ENCODE results near the gene ZNF600. TPM values are rescaled to one million over a fixed set of nuclear protein-coding genes. Genes with fewer than 3 reads are reported as not detected.
"Not testable (repeated sequence)": the region's sequence is repeated elsewhere in the genome, so short reads cannot be mapped to it uniquely, and the experiment has no call there.

Gene ZNF600
- total RNA-seq, 1 experiment from 2014 or later, result 21.1 TPM

GRCh38 chr19:52825765-52826164 lies 39.2 kb upstream of the ZNF600 start:
- H3K9me3 ChIP-seq, result peaks cover 8% of the 10 kb centered on the region; the same call in 1 of the 2 replicates
- Mint-ChIP-seq H3K9me3 (ENCODE audit: unreplicated experiment) (peaks cover 13% of the 10 kb centered on the region), H3K27me3 (ENCODE audit: insufficient read depth, unreplicated experiment) (no peaks in the 10 kb centered on the region), H3K4me3 (ENCODE audit: unreplicated experiment) (no peak overlapping the region), H3K27ac (ENCODE audit: unreplicated experiment) (no peak overlapping the region), H3K36me3 (ENCODE audit: insufficient read depth, unreplicated experiment) (peaks cover 5% of the 10 kb centered on the region), H3K4me1 (ENCODE audit: low read depth, unreplicated experiment) (peaks cover 3% of the 10 kb centered on the region)
- H3K27me3 ChIP-seq (replicated peaks; ENCODE audit: control insufficient read depth, insufficient read depth, low read length), result no peaks in the 10 kb centered on the region
- H3K4me1 ChIP-seq, result no peaks in the 10 kb centered on the region
- POLR2A ChIA-PET, result no interaction called here
- intact Hi-C loops (cut with micrococcal nuclease; ENCODE audit: unreplicated experiment), result no loop called here
- H3K36me3 ChIP-seq (ENCODE audit: control insufficient read depth, insufficient read depth, low read length), result no peaks in the 10 kb centered on the region
- no TSS peak for BruUV-seq (replicated peaks)
- no peak for DNase-seq
- CTCF ChIA-PET, result no interaction called here
- no peak for TF ChIP-seq CTCF (IDR thresholded peaks at IDR 0.05; ENCODE audit: insufficient read depth in 1 of 2, low read depth in 1 of 2, low read length in 1 of 2, severe bottlenecking in 1 of 2, unreplicated experiment in 1 of 2)
- H3K4me3 ChIP-seq (ENCODE audit: low read depth, low read length), result no peak overlapping the region

- BruUV-seq (replicated peaks), result no TSS peak
- intact Hi-C loops (cut with micrococcal nuclease; ENCODE audit: unreplicated experiment), result no loop called here
- H3K27me3 Mint-ChIP-seq (ENCODE audit: insufficient read depth, unreplicated experiment), result no peaks in the 10 kb centered on the region
These were observed 37.1 kb upstream of the ZNF600 start for GRCh38 chr19:52823676-52824075.

GRCh38 chr19:52821204-52821960 lies 34.8 kb upstream of the ZNF600 start, which contains the start of gene ZNF28:
Gene ZNF28, minus strand, starts transcription at chr19:52821633. Its CDS starts 3,675 bp downstream, at chr19:52817958.
- H3K4me3 ChIP-seq (ENCODE audit: low read depth, low read length), result peak within 1 kb of the TSS; percentile 63
- intact Hi-C loops (cut with micrococcal nuclease; ENCODE audit: unreplicated experiment); BruUV-seq (replicated peaks); H3K4me1 ChIP-seq; H3K27me3 Mint-ChIP-seq (ENCODE audit: insufficient read depth, unreplicated experiment); CTCF ChIA-PET; H3K27me3 ChIP-seq (replicated peaks; ENCODE audit: control insufficient read depth, insufficient read depth, low read length); H3K9me3 ChIP-seq; H3K36me3 ChIP-seq (ENCODE audit: control insufficient read depth, insufficient read depth, low read length); POLR2A ChIA-PET: not testable (repeated sequence)
- Mint-ChIP-seq H3K9me3 (ENCODE audit: unreplicated experiment) (peaks cover 25% of the 10 kb centered on the region), H3K4me3 (ENCODE audit: unreplicated experiment) (peak within 1 kb of the TSS; percentile 84), H3K27ac (ENCODE audit: unreplicated experiment) (peak within 1 kb of the TSS; percentile 71), H3K4me1 (ENCODE audit: low read depth, unreplicated experiment) (peaks cover 11% of the 10 kb centered on the region), H3K36me3 (ENCODE audit: insufficient read depth, unreplicated experiment) (peaks cover 38% of the 10 kb centered on the region)
- DNase-seq, result peak; percentile 77 to 79

More at GRCh38 chr19:52823676-52824075, 37.1 kb upstream of the ZNF600 start:
- H3K27me3 ChIP-seq (replicated peaks; ENCODE audit: control insufficient read depth, insufficient read depth, low read length), result no peaks in the 10 kb centered on the region
- H3K36me3 ChIP-seq (ENCODE audit: control insufficient read depth, insufficient read depth, low read length), result no peaks in the 10 kb centered on the region
- Mint-ChIP-seq H3K27ac (ENCODE audit: unreplicated experiment) (no peak overlapping the region), H3K36me3 (ENCODE audit: insufficient read depth, unreplicated experiment) (peaks cover 15% of the 10 kb centered on the region), H3K9me3 (ENCODE audit: unreplicated experiment) (peaks cover 22% of the 10 kb centered on the region), H3K4me1 (ENCODE audit: low read depth, unreplicated experiment) (peaks cover 11% of the 10 kb centered on the region), H3K4me3 (ENCODE audit: unreplicated experiment) (no peak overlapping the region)
- no peaks in the 10 kb centered on the region; the same call in 1 of the 2 replicates for H3K4me1 ChIP-seq
- H3K9me3 ChIP-seq, result peaks cover 8% of the 10 kb centered on the region; the same call in 1 of the 2 replicates
- no peak for TF ChIP-seq CTCF (IDR thresholded peaks at IDR 0.05; ENCODE audit: insufficient read depth in 1 of 2, low read depth in 1 of 2, low read length in 1 of 2, severe bottlenecking in 1 of 2, unreplicated experiment in 1 of 2)
- ChIA-PET CTCF (no interaction called here), POLR2A (no interaction called here)
- DNase-seq, result no peak
- H3K4me3 ChIP-seq (ENCODE audit: low read depth, low read length), result no peak overlapping the region

GRCh38 chr19:52820472-52821203 lies 34.0 kb upstream of the ZNF600 start:
- H3K36me3 ChIP-seq (ENCODE audit: control insufficient read depth, insufficient read depth, low read length); POLR2A ChIA-PET; H3K9me3 ChIP-seq; H3K27me3 Mint-ChIP-seq (ENCODE audit: insufficient read depth, unreplicated experiment); intact Hi-C loops (cut with micrococcal nuclease; ENCODE audit: unreplicated experiment); H3K27me3 ChIP-seq (replicated peaks; ENCODE audit: control insufficient read depth, insufficient read depth, low read length); H3K4me1 ChIP-seq; CTCF ChIA-PET: not testable (repeated sequence)
- Mint-ChIP-seq H3K4me1 (ENCODE audit: low read depth, unreplicated experiment) (peaks cover 11% of the 10 kb centered on the region), H3K27ac (ENCODE audit: unreplicated experiment) (peak overlapping the region; percentile 71), H3K4me3 (ENCODE audit: unreplicated experiment) (peak overlapping the region; percentile 84), H3K36me3 (ENCODE audit: insufficient read depth, unreplicated experiment) (peaks cover 46% of the 10 kb centered on the region), H3K9me3 (ENCODE audit: unreplicated experiment) (peaks cover 25% of the 10 kb centered on the region)
- DNase-seq, result peak in 1 of 2 experiments; percentile 30
- BruUV-seq (replicated peaks), result TSS peak; percentile 68
- peak overlapping the region; percentile 63 for H3K4me3 ChIP-seq (ENCODE audit: low read depth, low read length)

Data from Caco-2 (cell line).